Measurements from ENCODE around the gene MICAL2. TPM values are rescaled to one million over a fixed set of nuclear protein-coding genes. Genes with fewer than 3 reads are reported as not detected.
A peak's percentile ranks its signal among the peaks of the same experiment; 100 is the strongest.

The MICAL2 gene
- total and polyA plus RNA-seq, 2 of the 8 experiments (the other 6 are each of a cell fraction or from before 2014, with no cell fraction given), result 1.3 to 4.1 TPM

GRCh38 chr11:12109591-12110196 is 696 bp upstream of the MICAL2 start:
- Histone ChIP-seq H3K56ac (replicated peaks; ENCODE audit: insufficient read length, low read depth, low read length) (no peak overlapping the region), H3K27ac (ENCODE audit: low read depth, low read length) (no peak overlapping the region), H3K23ac (ENCODE audit: insufficient read length) (no peak overlapping the region), H2BK20ac (ENCODE audit: low read length) (no peak overlapping the region), H3K18ac (ENCODE audit: extremely low read depth, low read length) (peak overlapping the region; percentile 83; the same call in 1 of the 2 replicates), H3K4me2 (ENCODE audit: insufficient read depth in 1 of 2, low read depth in 2 of 2, low read length in 2 of 2) (peak overlapping the region; percentile 72 to 95), H3K27me3 (replicated peaks in 1 of 4; ENCODE audit: control insufficient read depth in 3 of 4, extremely low read depth in 1 of 4, insufficient read depth in 3 of 4, low read length in 3 of 4) (peaks cover 0 to 35% (median 30%) of the 10 kb centered on the region in 4 experiments; a peak in 5 of 7 replicates), H3K9me3 (ENCODE audit: insufficient read depth in 2 of 2, low read depth in 1 of 2, low read length in 1 of 2) (no peaks in the 10 kb centered on the region), H3K4me3 (ENCODE audit: extremely low read depth in 1 of 4, insufficient read depth in 2 of 4, low read depth in 3 of 4, low read length in 4 of 4) (peak overlapping the region; percentile 33 to 71 (median 43)), H4K5ac (ENCODE audit: insufficient read length, low read depth, low read length) (no peak overlapping the region), H4K20me1 (replicated peaks in 1 of 2; ENCODE audit: control insufficient read depth in 1 of 2, insufficient read depth in 2 of 2, low read length in 2 of 2) (peaks cover 0 to 1% of the 10 kb centered on the region in 2 experiments), H2BK12ac (ENCODE audit: low read depth, low read length) (0 out of 2 replicates have a peak overlapping the region, but pooled peaks have one; percentile 60), H2BK5ac (ENCODE audit: low read depth, low read length) (no peak overlapping the region; the same call in 1 of the 2 replicates), H3K36me3 (ENCODE audit: control insufficient read depth in 2 of 4, insufficient read depth in 4 of 4, low read length in 3 of 4) (no peaks in the 10 kb centered on the region), H2AFZ (ENCODE audit: low read length) (peak overlapping the region; percentile 85), H3K79me2 (ENCODE audit: control insufficient read depth in 1 of 2, insufficient read depth in 2 of 2, low read length in 2 of 2) (no peaks in the 10 kb centered on the region), H4K91ac (replicated peaks; ENCODE audit: insufficient read length, low read length) (no peak overlapping the region), H3K23me2 (ENCODE audit: low read depth, low read length) (peaks cover 12% of the 10 kb centered on the region), H3K14ac (ENCODE audit: insufficient read length) (no peak overlapping the region), H3K4ac (replicated peaks; ENCODE audit: insufficient read length, low read depth, low read length) (no peak overlapping the region), H2AK5ac (ENCODE audit: low read depth, low read length) (no peak overlapping the region), H3K4me1 (replicated peaks in 1 of 4; ENCODE audit: control insufficient read depth in 3 of 4, insufficient read depth in 4 of 4, low read length in 3 of 4) (peaks cover 0 to 10% (median 4%) of the 10 kb centered on the region in 4 experiments; a peak in 5 of 7 replicates), H2BK15ac (ENCODE audit: low read length) (peak overlapping the region; percentile 75; the same call in 1 of the 2 replicates), H4K8ac (ENCODE audit: extremely low read depth, insufficient read depth, low read length) (no peak overlapping the region), H2BK120ac (replicated peaks; ENCODE audit: low read depth, low read length) (no peak overlapping the region), H3K9ac (replicated peaks in 1 of 4; ENCODE audit: extremely low read depth in 1 of 4, low read depth in 3 of 4, low read length in 3 of 4) (no peak overlapping the region), H3K79me1 (ENCODE audit: low read depth, low read length) (no peaks in the 10 kb centered on the region)
- FAIRE-seq (no peak), DNase-seq (ENCODE audit: low read depth in 1 of 2, low spot score in 2 of 2) (no peak)
- 42% methylated on average over 7 of the region's 7 CpGs; no CpG with 5 or more reads in 1 of the 2 experiments for WGBS, 2 experiments (ENCODE audit: extremely low coverage in 1 of 2, insufficient coverage in 1 of 2, insufficient read length in 1 of 2, insufficient replicate concordance in 2 of 2, low coverage in 1 of 2, low lambda C conversion rate in 2 of 2, missing lambda C conversion rate in 1 of 2)
- ChIA-PET CTCF (ENCODE audit: partially characterized antibody) (interaction anchor here (0.9 to 3.1 kb wide), 11 partner anchors 9 to 171 kb away, joined by 3 to 11 read pairs (median 5); no protein-coding TSS in a partner anchor), POLR2A (ENCODE audit: partially characterized antibody) (interaction anchor here (1.6 kb wide), 1 partner anchor 63 kb away, joined by 3 read pairs; no protein-coding TSS in a partner anchor)
- TF ChIP-seq MAX (IDR thresholded peaks at IDR 0.05) (no peak), KDM4A (IDR thresholded peaks at IDR 0.05; ENCODE audit: low read depth, low read length, severe bottlenecking) (no peak), GTF2F1 (IDR thresholded peaks at IDR 0.05; ENCODE audit: borderline replicate concordance, low read depth, low read length) (no peak), KDM5A (IDR thresholded peaks at IDR 0.05; ENCODE audit: low read length) (no peak), NRF1 (IDR thresholded peaks at IDR 0.05; ENCODE audit: low read depth, low read length) (no peak), CTCF (IDR thresholded peaks at IDR 0.05; ENCODE audit: control extremely low read depth in 1 of 3, insufficient read depth in 1 of 3, low read depth in 1 of 3, low read length in 3 of 3) (no peak), MAFK (IDR thresholded peaks at IDR 0.05; ENCODE audit: low read depth, low read length) (no peak), EZH2 (IDR thresholded peaks at IDR 0.05; ENCODE audit: low read depth, low read length, severe bottlenecking) (no peak), CBX5 (IDR thresholded peaks at IDR 0.05; ENCODE audit: low read depth, low read length) (no peak)

Data from H1 (cell line).